ENCODE data around the gene EFHC1. TPM values are rescaled to one million over a fixed set of nuclear protein-coding genes. Genes with fewer than 3 reads are reported as not detected.

The EFHC1 gene
- total RNA-seq, 1 experiment from 2014 or later: 12.4 TPM

DNA sequence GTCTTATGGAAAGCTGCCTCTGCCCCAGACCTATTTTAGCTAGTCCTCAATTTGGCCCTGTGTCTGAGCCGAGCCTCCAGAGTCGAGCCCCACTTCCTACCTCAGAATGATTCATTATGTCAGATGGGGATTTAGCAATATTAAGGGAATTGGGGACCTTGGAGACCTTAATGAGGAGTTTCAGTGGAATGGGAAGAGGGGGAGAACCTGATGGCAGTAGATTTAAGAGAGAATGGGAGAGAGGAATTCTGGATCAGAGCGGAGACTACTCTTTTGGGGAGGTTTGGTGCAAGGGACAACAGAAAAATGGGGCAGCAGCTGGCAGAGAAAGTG lies 63.5 kb downstream of the EFHC1 start:
- POLR2A ChIA-PET: no interaction called here
- BruUV-seq (replicated peaks): no TSS peak

DNA sequence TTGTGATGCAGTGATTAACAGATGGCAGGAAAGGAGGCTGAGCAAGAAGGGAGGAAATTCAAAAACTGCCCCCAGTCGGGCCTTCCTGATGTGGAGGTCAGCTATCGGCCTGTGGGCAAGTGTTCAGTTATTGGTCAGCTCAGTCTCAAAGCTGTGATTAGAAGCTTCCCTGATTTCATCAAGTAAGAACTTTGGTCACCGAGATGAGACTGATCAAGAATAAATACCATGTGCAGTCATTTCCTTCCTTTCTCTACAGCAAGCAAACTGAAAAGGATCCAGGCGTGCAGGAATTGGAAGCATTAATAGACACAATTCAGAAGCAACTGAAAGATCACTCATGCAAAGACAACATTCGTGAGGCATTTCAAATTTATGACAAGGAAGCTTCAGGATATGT lies 69.7 kb downstream of the EFHC1 start:
- ChIA-PET RAD21 (ENCODE audit: low non-redundant PET in 1 of 2, low total read pairs in 2 of 2, uncharacterized antibody in 2 of 2, unreplicated experiment in 2 of 2) (no interaction called here), POLR2A (no interaction called here), CTCF (no interaction called here)
- no peaks in the 10 kb centered on the region for H3K79me2 ChIP-seq (ENCODE audit: insufficient read depth, low read length)
- DNase-seq (ENCODE audit: low read depth, low spot score) (no peak), ATAC-seq (no peak)
- intact Hi-C loops (cut with micrococcal nuclease): no loop called here
- TF ChIP-seq, protein P1, sequence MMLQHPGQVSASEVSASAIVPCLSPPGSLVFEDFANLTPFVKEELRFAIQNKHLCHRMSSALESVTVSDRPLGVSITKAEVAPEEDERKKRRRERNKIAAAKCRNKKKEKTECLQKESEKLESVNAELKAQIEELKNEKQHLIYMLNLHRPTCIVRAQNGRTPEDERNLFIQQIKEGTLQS (IDR thresholded peaks at IDR 0.05): no peak
- TF ChIP-seq TCF7L2 (IDR thresholded peaks at IDR 0.05; ENCODE audit: borderline replicate concordance, extremely low read depth, insufficient read depth, insufficient read length) (no peak), ZNF274 (IDR thresholded peaks at IDR 0.05; ENCODE audit: low read depth, low read length) (no peak), POLR2A (IDR thresholded peaks at IDR 0.05; ENCODE audit: borderline replicate concordance, extremely low read depth, insufficient read depth, insufficient read length) (no peak), EGR1 (IDR thresholded peaks at IDR 0.05; ENCODE audit: low read depth) (no peak), ELF1 (IDR thresholded peaks at IDR 0.05; ENCODE audit: borderline replicate concordance, low read depth) (no peak), FOSL1 (IDR thresholded peaks at IDR 0.05; ENCODE audit: low read depth) (no peak), CBX3 (IDR thresholded peaks at IDR 0.05; ENCODE audit: low read depth) (no peak), JUND (IDR thresholded peaks at IDR 0.05) (no peak), YY1 (IDR thresholded peaks at IDR 0.05; ENCODE audit: extremely low read depth, insufficient replicate concordance, low read depth, low read length) (no peak)
- TF ChIP-seq, protein P2, sequence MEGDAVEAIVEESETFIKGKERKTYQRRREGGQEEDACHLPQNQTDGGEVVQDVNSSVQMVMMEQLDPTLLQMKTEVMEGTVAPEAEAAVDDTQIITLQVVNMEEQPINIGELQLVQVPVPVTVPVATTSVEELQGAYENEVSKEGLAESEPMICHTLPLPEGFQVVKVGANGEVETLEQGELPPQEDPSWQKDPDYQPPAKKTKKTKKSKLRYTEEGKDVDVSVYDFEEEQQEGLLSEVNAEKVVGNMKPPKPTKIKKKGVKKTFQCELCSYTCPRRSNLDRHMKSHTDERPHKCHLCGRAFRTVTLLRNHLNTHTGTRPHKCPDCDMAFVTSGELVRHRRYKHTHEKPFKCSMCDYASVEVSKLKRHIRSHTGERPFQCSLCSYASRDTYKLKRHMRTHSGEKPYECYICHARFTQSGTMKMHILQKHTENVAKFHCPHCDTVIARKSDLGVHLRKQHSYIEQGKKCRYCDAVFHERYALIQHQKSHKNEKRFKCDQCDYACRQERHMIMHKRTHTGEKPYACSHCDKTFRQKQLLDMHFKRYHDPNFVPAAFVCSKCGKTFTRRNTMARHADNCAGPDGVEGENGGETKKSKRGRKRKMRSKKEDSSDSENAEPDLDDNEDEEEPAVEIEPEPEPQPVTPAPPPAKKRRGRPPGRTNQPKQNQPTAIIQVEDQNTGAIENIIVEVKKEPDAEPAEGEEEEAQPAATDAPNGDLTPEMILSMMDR (IDR thresholded peaks at IDR 0.05 in 2 of 3, conservative IDR thresholded peaks at IDR 0.05 in 1 of 3; ENCODE audit: borderline replicate concordance in 1 of 3, insufficient read depth in 1 of 3, low read depth in 2 of 3, low read length in 2 of 3): no peak
- no TSS peak for BruUV-seq (replicated peaks)
- H3K4me1 ChIP-seq (ENCODE audit: control insufficient read depth in 1 of 2, insufficient read depth in 2 of 2, low read length in 2 of 2): no peaks in the 10 kb centered on the region
- no peaks in the 10 kb centered on the region for H3K36me3 ChIP-seq (ENCODE audit: control insufficient read depth in 1 of 2, insufficient read depth in 2 of 2, low read length in 2 of 2)
- no peaks in the 10 kb centered on the region for H3K9me3 ChIP-seq (ENCODE audit: control insufficient read depth in 1 of 2, insufficient read depth in 1 of 2, low read depth in 1 of 2, low read length in 2 of 2)
- H3K4me3 ChIP-seq (replicated peaks in 1 of 2; ENCODE audit: low read depth in 1 of 2, low read length in 2 of 2): no peak overlapping the region
- H2AFZ ChIP-seq (ENCODE audit: low read depth, low read length, poor library complexity, severe bottlenecking): no peak overlapping the region
- no peaks in the 10 kb centered on the region for H4K20me1 ChIP-seq (ENCODE audit: insufficient read depth)
- H3K9me2 ChIP-seq (ENCODE audit: insufficient read depth): no peaks in the 10 kb centered on the region
- no peak overlapping the region for H3K27ac ChIP-seq (ENCODE audit: low read depth, low read length)
- H3K9ac ChIP-seq (ENCODE audit: low read length): no peak overlapping the region
- no peaks in the 10 kb centered on the region for H3K27me3 ChIP-seq (ENCODE audit: insufficient read depth, low read length)
- no peak overlapping the region for H3K4me2 ChIP-seq (ENCODE audit: low read length)

More for the DNA sequence above, 63.5 kb downstream of the EFHC1 start:
- Histone ChIP-seq H3K79me2 (ENCODE audit: insufficient read depth, low read length) (no peaks in the 10 kb centered on the region), H3K9me2 (ENCODE audit: insufficient read depth) (no peaks in the 10 kb centered on the region), H3K36me3 (ENCODE audit: control insufficient read depth in 1 of 2, insufficient read depth in 2 of 2, low read length in 2 of 2) (no peaks in the 10 kb centered on the region), H3K4me1 (ENCODE audit: control insufficient read depth in 1 of 2, insufficient read depth in 2 of 2, low read length in 2 of 2) (no peaks in the 10 kb centered on the region), H3K9ac (ENCODE audit: low read length) (no peak overlapping the region), H3K9me3 (ENCODE audit: control insufficient read depth in 1 of 2, insufficient read depth in 1 of 2, low read depth in 1 of 2, low read length in 2 of 2) (no peaks in the 10 kb centered on the region), H3K4me2 (ENCODE audit: low read length) (no peak overlapping the region), H3K27ac (ENCODE audit: low read depth, low read length) (no peak overlapping the region), H4K20me1 (ENCODE audit: insufficient read depth) (no peaks in the 10 kb centered on the region), H2AFZ (ENCODE audit: low read depth, low read length, poor library complexity, severe bottlenecking) (no peak overlapping the region), H3K4me3 (replicated peaks in 1 of 2; ENCODE audit: low read depth in 1 of 2, low read length in 2 of 2) (no peak overlapping the region), H3K27me3 (ENCODE audit: insufficient read depth, low read length) (no peaks in the 10 kb centered on the region)
- DNase-seq (ENCODE audit: low read depth, low spot score): no peak
- CTCF ChIA-PET: no interaction called here
- intact Hi-C loops (cut with micrococcal nuclease): no loop called here
- RAD21 ChIA-PET (ENCODE audit: low non-redundant PET in 1 of 2, low total read pairs in 2 of 2, uncharacterized antibody in 2 of 2, unreplicated experiment in 2 of 2): no interaction called here
- no peak for ATAC-seq
- TF ChIP-seq EZH2phosphoT487 (IDR thresholded peaks at IDR 0.05; ENCODE audit: borderline replicate concordance): no peak
- no peak for TF ChIP-seq ZFX (IDR thresholded peaks at IDR 0.05)
- TF ChIP-seq, protein P3, sequence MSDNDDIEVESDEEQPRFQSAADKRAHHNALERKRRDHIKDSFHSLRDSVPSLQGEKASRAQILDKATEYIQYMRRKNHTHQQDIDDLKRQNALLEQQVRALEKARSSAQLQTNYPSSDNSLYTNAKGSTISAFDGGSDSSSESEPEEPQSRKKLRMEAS (IDR thresholded peaks at IDR 0.05): no peak
- TF ChIP-seq, protein P4, sequence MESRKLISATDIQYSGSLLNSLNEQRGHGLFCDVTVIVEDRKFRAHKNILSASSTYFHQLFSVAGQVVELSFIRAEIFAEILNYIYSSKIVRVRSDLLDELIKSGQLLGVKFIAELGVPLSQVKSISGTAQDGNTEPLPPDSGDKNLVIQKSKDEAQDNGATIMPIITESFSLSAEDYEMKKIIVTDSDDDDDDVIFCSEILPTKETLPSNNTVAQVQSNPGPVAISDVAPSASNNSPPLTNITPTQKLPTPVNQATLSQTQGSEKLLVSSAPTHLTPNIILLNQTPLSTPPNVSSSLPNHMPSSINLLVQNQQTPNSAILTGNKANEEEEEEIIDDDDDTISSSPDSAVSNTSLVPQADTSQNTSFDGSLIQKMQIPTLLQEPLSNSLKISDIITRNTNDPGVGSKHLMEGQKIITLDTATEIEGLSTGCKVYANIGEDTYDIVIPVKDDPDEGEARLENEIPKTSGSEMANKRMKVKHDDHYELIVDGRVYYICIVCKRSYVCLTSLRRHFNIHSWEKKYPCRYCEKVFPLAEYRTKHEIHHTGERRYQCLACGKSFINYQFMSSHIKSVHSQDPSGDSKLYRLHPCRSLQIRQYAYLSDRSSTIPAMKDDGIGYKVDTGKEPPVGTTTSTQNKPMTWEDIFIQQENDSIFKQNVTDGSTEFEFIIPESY (IDR thresholded peaks at IDR 0.05; ENCODE audit: extremely low read depth, insufficient replicate concordance, low read length): no peak
- TF ChIP-seq ELF1 (IDR thresholded peaks at IDR 0.05; ENCODE audit: borderline replicate concordance, low read depth): no peak
- no peak for TF ChIP-seq EZH2 (IDR thresholded peaks at IDR 0.05)
- no peak for TF ChIP-seq CEBPB (IDR thresholded peaks at IDR 0.05; ENCODE audit: low read depth)

Data from HCT116 (cell line).